ES-I3 (cell line): ENCODE measurements around the gene IQGAP2.
"Not testable (repeated sequence)": the region's sequence is repeated elsewhere in the genome, so short reads cannot be mapped to it uniquely, and the experiment has no call there.

ENCODE experiments used
- H3K36me3 ChIP-seq: 2 replicates; pipeline ENCODE4 v1.6.1; 2013; ENCODE audit warnings: mild to moderate bottlenecking, low read length, control low read depth, moderate library complexity; ENCODE audit not compliant: insufficient read depth
- H3K4me1 ChIP-seq: 2 replicates; pipeline ENCODE4 v1.6.1; 2013; ENCODE audit warnings: mild to moderate bottlenecking, control low read depth, low read length; ENCODE audit not compliant: insufficient read depth
- H3K9ac ChIP-seq: 2 replicates; pipeline ENCODE4 v1.6.1; 2013; ENCODE audit warnings: low read depth, mild to moderate bottlenecking, low read length, moderate library complexity
- H3K9me3 ChIP-seq: 2 replicates; pipeline ENCODE4 v1.6.1; 2013; ENCODE audit warnings: mild to moderate bottlenecking, low read length, moderate library complexity; ENCODE audit not compliant: control insufficient read depth, insufficient read depth

Gene IQGAP2

DNA sequence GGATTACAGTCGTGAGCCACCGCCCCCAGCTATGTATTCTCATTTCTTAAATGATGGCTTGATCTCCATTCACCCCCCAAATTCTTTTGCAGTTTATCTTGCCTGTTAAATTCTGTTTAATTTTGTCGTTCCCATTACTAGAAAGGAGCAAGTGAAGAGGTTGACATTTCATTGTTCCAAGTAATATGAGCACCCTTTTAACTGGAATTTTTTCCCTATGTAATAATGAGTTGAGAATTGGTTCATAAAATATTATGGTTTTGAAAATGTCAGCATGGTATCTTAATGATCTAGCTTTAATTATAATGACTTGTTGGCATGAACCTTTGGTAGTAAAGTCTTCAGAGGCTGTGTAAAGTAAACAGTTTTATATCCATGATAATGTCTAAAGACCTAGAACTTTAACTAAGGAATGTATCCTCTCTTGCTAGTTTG, 182.7 kb downstream of the IQGAP2 start:
- H3K36me3 ChIP-seq, result no peaks in the 10 kb centered on the region
- no peaks in the 10 kb centered on the region for H3K9me3 ChIP-seq
- H3K4me1 ChIP-seq, result no peaks in the 10 kb centered on the region
- no peak overlapping the region for H3K9ac ChIP-seq

- H3K9ac ChIP-seq, result no peak overlapping the region
- no peaks in the 10 kb centered on the region for H3K9me3 ChIP-seq
- H3K4me1 ChIP-seq, result no peaks in the 10 kb centered on the region
- no peaks in the 10 kb centered on the region for H3K36me3 ChIP-seq
Measured at GRCh38 chr5:76586531-76586930, 183.4 kb downstream of the IQGAP2 start.

- H3K36me3 ChIP-seq, result no peaks in the 10 kb centered on the region
- no peaks in the 10 kb centered on the region for H3K9me3 ChIP-seq
- H3K9ac ChIP-seq, result no peak overlapping the region
- no peaks in the 10 kb centered on the region for H3K4me1 ChIP-seq
Measured at GRCh38 chr5:76590027-76590426, 186.9 kb downstream of the IQGAP2 start.

DNA sequence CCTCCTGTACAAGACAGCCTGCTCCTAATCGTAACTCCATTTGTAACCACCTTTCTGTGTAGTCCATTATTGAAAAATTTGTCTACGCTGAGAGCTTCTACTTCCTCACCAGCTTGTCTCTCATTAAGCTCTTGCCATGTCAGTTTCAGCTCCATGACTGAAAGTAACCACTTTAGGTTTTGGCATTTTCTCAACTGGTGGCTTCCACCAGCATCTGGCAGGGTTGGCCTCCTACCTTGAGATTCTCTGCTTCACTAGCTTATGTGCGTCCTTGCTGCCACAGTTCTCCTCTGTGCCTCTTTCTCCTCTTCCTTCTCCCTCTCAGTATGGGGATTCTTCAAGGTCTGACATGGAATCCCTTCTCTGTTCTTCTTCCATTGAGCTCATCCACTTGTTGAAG, 188.3 kb downstream of the IQGAP2 start:
- H3K9me3 ChIP-seq, result no peaks in the 10 kb centered on the region
- no peak overlapping the region for H3K9ac ChIP-seq
- H3K36me3 ChIP-seq, result no peaks in the 10 kb centered on the region
- H3K4me1 ChIP-seq, result no peaks in the 10 kb centered on the region

DNA sequence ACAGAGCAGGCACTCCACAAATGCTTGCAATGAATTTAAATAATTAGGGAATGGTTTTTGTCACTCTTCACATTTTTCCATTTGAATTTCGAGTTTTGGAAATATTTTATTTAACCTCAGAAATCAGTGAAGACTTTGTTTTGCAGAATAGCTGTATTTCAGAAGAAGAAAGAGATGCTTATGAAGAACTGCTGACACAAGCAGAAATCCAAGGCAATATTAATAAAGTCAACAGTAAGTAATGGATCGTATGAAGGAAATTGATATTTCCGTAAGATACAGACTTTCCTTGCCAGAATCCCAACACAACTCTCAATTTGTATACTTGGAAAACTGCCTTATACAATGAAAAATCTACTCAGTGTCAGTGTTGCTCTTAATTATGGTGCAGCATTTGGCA, 189.6 kb downstream of the IQGAP2 start:
- Histone ChIP-seq H3K9me3 (no peaks in the 10 kb centered on the region), H3K4me1 (no peaks in the 10 kb centered on the region), H3K36me3 (no peaks in the 10 kb centered on the region), H3K9ac (no peak overlapping the region)

DNA sequence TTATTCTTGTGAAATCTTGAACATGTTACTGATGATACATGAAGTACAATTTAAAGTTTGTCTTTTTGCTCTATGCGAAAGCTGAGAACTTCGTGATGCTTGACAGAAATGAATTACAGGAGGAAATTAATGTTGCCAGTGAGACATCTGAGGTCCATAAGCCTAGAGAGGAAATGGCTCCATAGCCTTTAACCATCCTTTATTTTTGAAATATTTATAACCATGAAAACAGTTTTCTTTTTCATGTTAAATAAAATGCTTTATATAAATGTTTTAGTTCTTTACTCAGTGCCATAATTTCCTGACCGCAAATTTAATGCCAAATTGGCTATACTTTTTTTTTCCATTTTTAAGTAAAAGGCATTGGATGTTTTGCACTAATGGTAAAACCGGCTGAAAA, 191.0 kb downstream of the IQGAP2 start:
- Histone ChIP-seq H3K9me3 (no peaks in the 10 kb centered on the region), H3K9ac (no peak overlapping the region), H3K36me3 (peaks cover 3% of the 10 kb centered on the region; the same call in 1 of the 2 replicates), H3K4me1 (no peaks in the 10 kb centered on the region)

DNA sequence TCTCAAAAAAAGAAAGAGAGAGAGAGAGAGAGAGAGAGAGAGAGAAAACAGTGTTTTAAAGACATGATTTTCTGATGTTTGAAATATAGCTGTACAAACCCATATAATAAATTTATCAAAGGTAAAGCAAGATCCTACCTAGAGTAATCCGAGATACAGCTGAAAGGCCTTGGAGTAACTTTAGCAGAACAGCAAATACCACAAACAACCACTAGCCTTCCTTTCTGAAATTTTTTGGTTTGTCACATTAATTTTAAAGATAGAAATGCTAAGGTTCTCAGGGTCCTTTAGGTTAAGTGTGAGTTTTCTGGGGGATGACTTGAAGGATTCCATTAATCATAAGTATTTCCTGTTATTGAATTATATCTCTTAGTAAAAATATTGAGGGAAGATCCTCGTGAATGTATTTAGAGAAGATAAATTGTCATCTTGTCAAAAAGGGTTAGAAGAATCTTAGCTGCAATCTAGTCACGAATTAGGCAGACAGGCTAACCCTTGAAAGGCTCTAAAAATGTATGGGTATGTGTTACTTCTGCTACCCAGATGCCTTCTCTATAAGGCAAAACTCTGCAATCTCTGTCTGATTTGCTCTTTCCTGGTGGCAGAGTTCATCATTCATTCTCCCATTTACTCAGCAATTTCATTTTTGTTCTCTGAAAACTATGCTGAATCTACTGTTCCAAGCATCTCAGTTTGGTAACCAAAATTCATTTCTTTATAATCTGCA, 192.8 kb downstream of the IQGAP2 start:
- Histone ChIP-seq H3K4me1 (no peaks in the 10 kb centered on the region), H3K36me3 (peaks cover 3% of the 10 kb centered on the region; the same call in 1 of the 2 replicates), H3K9ac (no peak overlapping the region), H3K9me3 (no peaks in the 10 kb centered on the region)

DNA sequence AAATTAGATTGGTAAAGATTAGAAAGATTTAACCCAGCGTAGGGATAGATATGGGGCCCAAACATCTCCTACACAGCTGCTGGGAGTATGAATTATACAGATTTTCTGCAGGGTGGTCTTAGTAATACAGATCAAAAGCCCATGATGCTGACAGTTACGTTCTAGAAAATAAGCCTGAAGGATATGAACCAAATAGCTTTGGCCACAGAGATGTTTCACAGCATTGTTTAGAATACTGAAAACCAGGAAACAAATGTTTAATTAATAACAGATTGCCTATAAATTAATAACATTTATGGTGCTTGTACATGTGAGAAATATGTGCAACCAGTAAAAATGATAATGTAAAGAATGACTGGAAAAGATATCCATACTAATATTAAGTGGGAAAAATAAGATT, 195.4 kb downstream of the IQGAP2 start:
- Histone ChIP-seq H3K36me3 (peaks cover 3% of the 10 kb centered on the region; the same call in 1 of the 2 replicates), H3K4me1 (no peaks in the 10 kb centered on the region), H3K9me3 (no peaks in the 10 kb centered on the region), H3K9ac (no peak overlapping the region)

- H3K9ac ChIP-seq, result no peak overlapping the region
- H3K36me3 ChIP-seq, result peaks cover 3% of the 10 kb centered on the region; the same call in 1 of the 2 replicates
- no peaks in the 10 kb centered on the region for H3K4me1 ChIP-seq
- H3K9me3 ChIP-seq, result no peaks in the 10 kb centered on the region
Measured at GRCh38 chr5:76600716-76601115, 197.6 kb downstream of the IQGAP2 start.

DNA sequence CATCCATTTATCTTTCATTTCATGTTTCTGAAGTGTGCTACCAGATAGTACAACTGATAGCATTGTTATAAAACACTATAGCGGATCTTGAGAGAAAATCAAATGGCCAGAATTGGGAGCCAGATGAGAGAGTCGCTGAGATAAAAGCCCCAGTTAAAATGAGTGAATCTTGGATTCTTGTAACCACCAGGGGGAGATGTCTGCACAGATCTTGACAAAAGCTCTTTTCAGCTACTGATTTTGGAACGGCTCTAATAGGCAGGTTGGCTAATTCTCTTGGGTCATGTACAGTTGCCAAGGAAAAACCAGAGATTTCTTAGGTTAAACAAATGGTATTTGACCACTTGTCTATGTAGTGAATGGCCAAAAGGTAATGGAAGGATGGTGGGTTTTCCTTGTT, 198.4 kb downstream of the IQGAP2 start:
- peaks cover 3% of the 10 kb centered on the region; the same call in 1 of the 2 replicates for H3K36me3 ChIP-seq
- H3K4me1 ChIP-seq, result no peaks in the 10 kb centered on the region
- H3K9ac ChIP-seq, result no peak overlapping the region
- H3K9me3 ChIP-seq, result no peaks in the 10 kb centered on the region

- H3K4me1 ChIP-seq, result no peaks in the 10 kb centered on the region
- H3K9me3 ChIP-seq, result no peaks in the 10 kb centered on the region
- peaks cover 3% of the 10 kb centered on the region; the same call in 1 of the 2 replicates for H3K36me3 ChIP-seq
- no peak overlapping the region for H3K9ac ChIP-seq
Measured at GRCh38 chr5:76602094-76602726, 199.1 kb downstream of the IQGAP2 start.

DNA sequence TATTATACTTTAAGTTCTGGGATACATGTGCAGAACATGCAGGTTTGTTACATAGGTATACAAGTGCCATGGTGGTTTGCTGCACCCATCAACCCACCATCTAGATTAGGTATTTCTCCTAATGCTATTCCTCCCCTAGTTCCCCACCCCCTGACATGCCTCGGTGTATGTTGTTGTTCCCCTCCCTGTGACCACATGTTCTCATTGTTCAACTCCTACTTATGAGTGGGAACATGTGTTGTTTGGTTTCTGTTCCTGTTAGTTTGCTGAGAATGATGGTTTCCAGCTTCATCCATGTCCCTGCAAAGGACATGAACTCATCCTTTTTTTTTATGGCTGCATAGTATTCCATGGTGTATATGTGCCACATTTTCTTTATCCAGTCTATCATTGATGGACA, 200.9 kb downstream of the IQGAP2 start:
- H3K36me3 ChIP-seq, H3K9me3 ChIP-seq, H3K9ac ChIP-seq, H3K4me1 ChIP-seq: not testable (repeated sequence)

DNA sequence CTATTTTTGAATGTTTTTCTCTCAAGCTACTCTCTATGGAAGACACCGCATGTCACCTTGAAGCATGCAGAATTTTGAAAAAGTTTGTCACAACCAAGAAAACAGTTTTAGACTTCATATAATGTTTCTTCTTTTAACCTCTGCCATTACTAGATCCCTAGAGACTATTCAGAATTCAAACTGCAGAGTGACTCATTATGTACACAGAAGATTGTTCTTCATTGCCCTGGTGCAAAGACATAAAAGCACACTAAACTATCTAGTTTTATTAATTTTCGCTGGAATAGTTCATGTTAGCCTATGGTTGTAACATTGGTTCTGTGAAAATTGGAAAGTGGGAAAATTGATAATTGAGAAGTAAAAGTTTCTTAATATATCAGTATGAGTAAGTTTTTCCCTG, 201.8 kb downstream of the IQGAP2 start:
- no peaks in the 10 kb centered on the region for H3K36me3 ChIP-seq
- no peak overlapping the region for H3K9ac ChIP-seq
- H3K9me3 ChIP-seq, result no peaks in the 10 kb centered on the region
- H3K4me1 ChIP-seq, result no peaks in the 10 kb centered on the region

DNA sequence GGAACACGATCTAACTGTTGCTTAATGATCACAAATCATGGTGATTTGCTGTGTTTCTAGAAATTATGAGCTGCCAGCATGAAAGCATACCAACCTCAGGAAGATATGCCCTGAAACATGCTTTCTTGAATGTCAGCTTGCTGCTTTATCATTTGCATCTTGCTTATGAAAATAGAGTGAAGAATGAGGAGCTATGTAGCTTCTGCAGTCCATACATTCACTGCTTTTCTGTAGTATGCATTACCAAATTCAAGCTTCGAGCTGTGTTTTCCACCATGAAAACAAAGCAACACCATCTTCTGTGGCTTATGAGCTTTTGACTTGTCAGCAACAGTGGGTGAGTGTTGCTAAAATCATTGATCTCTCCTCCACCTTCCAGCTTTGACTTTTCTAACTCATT, 203.6 kb downstream of the IQGAP2 start:
- Histone ChIP-seq H3K9me3 (no peaks in the 10 kb centered on the region), H3K36me3 (no peaks in the 10 kb centered on the region), H3K9ac (no peak overlapping the region), H3K4me1 (no peaks in the 10 kb centered on the region)

- Histone ChIP-seq H3K4me1 (no peaks in the 10 kb centered on the region), H3K9ac (no peak overlapping the region)
Measured at GRCh38 chr5:76607353-76607871, 204.3 kb downstream of the IQGAP2 start.

More at GRCh38 chr5:76607353-76607871, 204.3 kb downstream of the IQGAP2 start:
- Histone ChIP-seq H3K36me3 (no peaks in the 10 kb centered on the region), H3K9me3 (no peaks in the 10 kb centered on the region)
